HL-60/S4 treated with phorbol 12-myristate 13-acetate at 8.2 ng/mL for 4 days and 3 days (cell line): ENCODE measurements around the gene PLPP3.

Experiments used
- in situ Hi-C: fragments of 300-500 bp; cut with MboI; formaldehyde crosslinking; loops from 2 replicates; pipeline ENCODE4 v1.15.0; 2022; ENCODE audit warnings: low sequenced_read_pairs

Gene PLPP3

DNA sequence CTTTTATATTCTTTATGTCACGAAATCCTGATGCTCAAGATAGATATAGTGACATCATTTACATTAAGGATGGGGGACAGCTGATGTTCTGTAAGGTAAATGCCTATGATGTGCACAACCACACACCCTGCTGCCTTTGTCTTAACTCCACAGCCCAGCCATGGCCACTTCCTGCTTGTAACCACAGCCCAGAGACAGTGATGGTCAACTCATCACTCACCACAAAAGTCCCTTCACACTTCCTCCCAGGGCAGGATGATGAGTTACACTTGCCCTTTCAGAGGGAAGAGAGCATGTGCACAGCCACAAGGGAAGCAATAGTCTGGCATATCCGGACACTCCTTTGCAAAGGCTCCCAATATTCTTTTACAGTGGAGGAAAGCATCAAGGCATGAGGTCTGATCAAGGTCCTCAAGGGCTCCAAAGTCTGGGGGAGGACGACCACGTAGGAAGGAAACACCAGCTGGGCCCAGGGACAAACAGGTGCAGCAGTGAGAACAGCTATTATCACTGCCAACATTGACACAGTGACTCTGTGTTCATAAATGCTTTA lies 53.8 kb downstream of the PLPP3 start:
- in situ Hi-C loops, result no loop called here

- in situ Hi-C loops, result no loop called here
Measured at GRCh38 chr1:56524263-56524662, 55.1 kb downstream of the PLPP3 start.

- in situ Hi-C loops, result no loop called here
Measured at GRCh38 chr1:56522680-56523079, 56.7 kb downstream of the PLPP3 start.

DNA sequence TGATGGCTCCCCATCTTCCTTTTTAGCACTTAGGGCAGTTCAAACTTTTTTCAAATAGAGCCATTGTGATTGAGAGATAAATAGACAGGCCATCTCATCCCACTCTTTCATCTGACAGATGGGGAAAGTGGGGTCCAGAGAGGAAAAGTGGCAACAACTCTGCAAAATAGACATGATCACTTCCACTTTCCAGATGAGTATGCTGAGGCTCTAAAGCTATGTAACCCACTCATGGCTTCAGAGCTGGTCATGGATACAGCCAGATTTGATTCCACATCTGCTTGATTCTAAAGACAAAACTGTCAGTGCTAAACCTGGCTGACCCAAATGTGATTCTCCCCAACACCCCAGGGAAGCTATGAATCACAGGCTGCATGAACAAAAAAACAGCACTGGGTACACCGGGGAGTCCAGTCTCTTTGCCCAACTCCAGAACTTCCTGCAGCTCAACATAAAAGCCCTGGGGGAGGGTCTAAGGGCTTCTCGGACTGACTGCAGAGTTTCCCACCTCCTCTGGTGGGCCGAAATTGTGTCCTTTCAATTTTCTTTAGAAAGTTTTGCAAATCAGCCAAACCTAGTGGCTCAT lies 59.3 kb downstream of the PLPP3 start:
- in situ Hi-C loops, result no loop called here

DNA sequence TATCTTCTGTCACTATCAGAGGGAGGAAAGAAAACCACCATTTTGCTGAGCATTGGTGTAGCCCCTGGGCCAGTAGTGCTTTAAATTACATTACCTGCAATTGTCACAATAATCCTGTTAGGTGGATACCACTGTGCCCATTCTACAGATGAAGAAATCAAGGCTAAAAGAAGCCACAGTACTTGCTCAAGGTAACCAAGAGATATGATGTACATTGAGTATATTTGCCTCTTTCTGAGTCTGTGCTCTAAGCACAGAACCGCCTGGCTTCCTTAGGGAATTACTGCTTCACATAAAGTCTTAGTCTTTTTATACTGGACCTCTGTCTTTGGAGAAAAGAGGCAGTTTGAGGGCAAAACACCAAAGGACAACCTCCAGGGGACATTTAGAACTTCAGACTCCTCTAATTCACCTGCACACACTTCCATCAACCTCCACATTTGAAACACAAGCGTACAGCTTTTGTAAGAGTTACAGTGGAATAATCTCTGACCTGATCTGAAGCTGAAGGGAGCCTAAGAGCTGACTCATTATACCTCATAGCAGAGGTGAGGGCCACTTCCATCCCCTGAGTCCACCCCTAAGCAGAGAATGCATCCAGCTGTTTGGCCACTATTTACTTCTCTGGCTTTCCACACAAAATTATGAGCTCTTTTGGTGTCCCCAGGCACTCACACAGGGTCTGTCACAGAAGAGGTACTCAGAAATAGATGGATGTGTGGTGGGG lies 61.8 kb downstream of the PLPP3 start:
- in situ Hi-C loops, result no loop called here

GRCh38 chr1:56516539-56517252 lies 62.7 kb downstream of the PLPP3 start:
- in situ Hi-C loops, result no loop called here

GRCh38 chr1:56515898-56516538 lies 63.3 kb downstream of the PLPP3 start:
- in situ Hi-C loops, result no loop called here

GRCh38 chr1:56512724-56513494 lies 66.5 kb downstream of the PLPP3 start:
- in situ Hi-C loops, result no loop called here

- in situ Hi-C loops, result no loop called here
Measured at GRCh38 chr1:56511766-56512165, 67.6 kb downstream of the PLPP3 start.

- in situ Hi-C loops, result no loop called here
Measured at GRCh38 chr1:56511364-56511763, 68.0 kb downstream of the PLPP3 start.

DNA sequence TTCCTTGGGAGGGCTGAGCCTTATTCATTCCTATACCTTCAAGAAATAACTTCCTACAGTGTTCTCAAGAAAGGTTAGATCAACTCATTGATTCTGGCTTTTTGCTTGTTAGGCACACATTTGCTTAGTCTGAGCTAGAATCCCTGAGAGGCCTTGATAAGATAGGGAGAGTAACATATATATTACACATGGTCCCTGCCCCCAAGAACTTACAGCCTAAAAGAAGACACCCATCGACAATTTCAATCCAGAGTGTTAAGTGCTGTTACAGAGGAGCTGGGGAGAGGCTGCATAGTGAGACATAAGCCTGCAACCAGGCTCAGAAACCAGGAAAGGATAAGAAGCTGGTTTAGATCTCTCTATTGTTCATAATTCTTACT lies 68.7 kb downstream of the PLPP3 start:
- in situ Hi-C loops, result no loop called here

DNA sequence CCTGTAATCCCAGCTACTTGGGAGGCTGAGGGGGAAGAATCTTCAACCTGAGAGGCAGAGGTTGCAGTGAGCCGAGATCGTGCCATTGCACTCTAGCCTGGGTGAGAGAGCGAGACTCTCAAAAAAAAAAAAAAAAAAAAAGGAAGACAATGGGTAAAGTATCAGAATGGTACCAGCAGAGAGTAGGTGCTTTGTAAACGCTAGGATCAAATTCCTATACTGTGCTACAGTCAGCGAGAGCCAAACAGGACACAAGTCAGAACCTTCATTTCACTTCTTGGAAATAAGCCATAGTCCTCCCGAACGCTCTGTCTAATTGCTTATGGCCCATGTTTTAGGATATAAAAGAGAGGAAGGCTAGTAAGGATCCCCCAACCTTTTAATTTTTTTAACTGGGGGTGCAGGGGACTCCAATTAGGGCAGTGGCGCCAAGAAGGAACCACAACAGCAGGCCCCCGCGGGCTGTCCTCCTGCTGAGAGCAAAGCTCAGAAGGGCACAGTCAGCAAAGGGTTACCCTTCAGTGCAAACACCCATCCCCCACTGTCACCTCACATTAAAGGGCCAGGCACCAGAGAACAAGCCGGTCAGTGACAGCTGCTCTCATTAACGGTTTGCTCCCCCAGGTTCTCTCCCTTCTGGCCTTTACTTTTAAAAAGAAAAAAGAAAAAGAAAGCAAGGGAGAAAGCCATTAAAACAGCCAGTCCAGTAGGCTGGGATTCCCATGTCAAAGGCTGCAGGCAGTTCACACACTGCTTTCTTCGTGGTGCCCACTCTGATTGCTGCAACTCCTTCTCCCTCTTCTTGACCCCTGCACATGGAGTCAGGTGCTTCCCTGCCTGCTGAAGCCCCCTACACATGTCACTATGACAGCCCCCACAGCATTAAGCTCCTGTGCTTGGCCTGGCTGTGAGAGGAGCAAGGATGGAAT lies 69.4 kb downstream of the PLPP3 start:
- in situ Hi-C loops, result no loop called here

- in situ Hi-C loops, result no loop called here
Measured at GRCh38 chr1:56508523-56508983, 70.8 kb downstream of the PLPP3 start.

- in situ Hi-C loops, result no loop called here
Measured at GRCh38 chr1:56507925-56508522, 71.3 kb downstream of the PLPP3 start.

GRCh38 chr1:56506951-56507491 lies 72.3 kb downstream of the PLPP3 start:
- in situ Hi-C loops, result no loop called here

DNA sequence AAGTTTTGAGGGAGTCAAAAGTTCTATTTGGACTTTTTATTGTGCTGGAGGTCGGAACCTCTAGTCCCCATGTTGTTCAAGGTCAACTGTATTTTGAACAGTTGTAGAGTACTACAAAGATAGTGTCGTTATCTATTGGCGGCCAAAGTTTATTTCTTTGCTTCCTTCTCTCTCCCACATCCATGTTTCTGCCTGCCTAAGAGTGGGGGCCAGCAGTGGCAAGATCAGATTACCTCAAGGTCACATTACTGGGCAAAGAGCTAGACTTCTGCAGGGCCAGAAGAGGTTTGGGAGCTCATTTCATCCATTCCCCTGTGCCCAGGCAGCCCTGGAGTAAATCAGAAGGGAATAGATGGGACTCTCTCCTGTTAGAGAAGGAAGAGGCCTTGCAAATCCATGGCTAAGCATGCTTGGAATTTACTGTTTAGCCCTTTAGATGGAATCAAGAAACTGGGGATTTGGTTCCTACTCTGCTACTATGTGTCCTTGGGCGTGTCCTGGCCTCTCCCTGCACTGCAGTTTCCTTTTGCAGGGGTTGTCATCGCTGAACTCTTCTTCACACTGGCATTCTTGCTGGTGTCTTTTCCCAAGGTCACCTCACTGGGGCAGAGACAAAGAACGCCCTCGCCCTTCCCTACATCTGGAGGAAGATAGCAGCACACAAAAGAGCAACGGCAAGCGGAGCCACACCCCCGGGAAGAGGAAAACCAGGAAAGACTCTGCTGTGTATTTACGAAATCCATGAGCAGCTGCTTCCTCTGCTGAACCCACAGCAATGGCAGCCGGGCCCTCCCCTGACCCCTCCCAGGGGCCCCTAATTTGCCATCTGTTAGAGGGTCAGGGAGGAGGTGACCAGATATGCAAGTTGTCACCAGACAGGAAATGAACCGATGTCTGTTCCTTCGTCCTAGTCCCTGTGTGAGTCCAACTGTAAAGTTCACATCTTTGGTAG lies 73.3 kb downstream of the PLPP3 start:
- in situ Hi-C loops, result no loop called here

GRCh38 chr1:56502700-56503245 lies 76.6 kb downstream of the PLPP3 start:
- in situ Hi-C loops, result no loop called here
